Heart left ventricle (tissue), 16 donors: ENCODE results near the gene BSND. TPM values are rescaled to one million over a fixed set of nuclear protein-coding genes. Genes with fewer than 3 reads are reported as not detected.

ENCODE experiments used
- ATAC-seq, 4 donors: fragments of 200-7000 bp; cut with Tn5 transposase; one replicate each; pipeline ENCODE4 v1.9.1; 2020 to 2022; ENCODE audit warnings: moderate library complexity in 4 of 4, mild to moderate bottlenecking in 3 of 4, moderate number of reproducible peaks in 1 of 4
- DNase-seq, 5 donors: peaks; one replicate each; pipeline ENCODE4 v3.0.0-alpha.2; 2020
- H3K27ac ChIP-seq, 12 donors: fragments of 200-600 bp; sonication (generic) in 4 of 12; one replicate each; pipeline versions ENCODE4 v1.5.0 to v1.8.0; 2016 to 2022; ENCODE audit warnings: mild to moderate bottlenecking in 2 of 12
- H3K27me3 ChIP-seq, 9 donors: fragments of 200-600 bp; sonication (generic) in 2 of 9; one replicate each; pipeline versions ENCODE4 v1.5.1 to v1.8.0; 2016 to 2022; ENCODE audit warnings: mild to moderate bottlenecking in 3 of 9
- H3K36me3 ChIP-seq, 9 donors: fragments of 200-600 bp; sonication (generic) in 2 of 9; one replicate each; pipeline versions ENCODE4 v1.5.0 to v1.8.0; 2018 to 2022; ENCODE audit warnings: mild to moderate bottlenecking in 2 of 9
- H3K4me1 ChIP-seq, 12 donors: fragments of 200-600 bp; sonication (generic) in 4 of 12; one replicate each; pipeline versions ENCODE4 v1.5.0 to v1.8.0; 2016 to 2022; ENCODE audit warnings: mild to moderate bottlenecking in 3 of 12
- H3K4me3 ChIP-seq, 12 donors: fragments of 200-600 bp; sonication (generic) in 4 of 12; one replicate each; pipeline versions ENCODE4 v1.5.0 to v1.8.0; 2017 to 2022; ENCODE audit warnings: mild to moderate bottlenecking in 9 of 12, moderate library complexity in 4 of 12
- H3K9me3 ChIP-seq, 12 donors: fragments of 200-600 bp; sonication (generic) in 4 of 12; one replicate each; pipeline versions ENCODE4 v1.5.0 to v1.8.0; 2016 to 2022; ENCODE audit warnings: mild to moderate bottlenecking in 1 of 12
- POLR2A ChIP-seq, 2 donors: fragments of 450-650 bp; IDR thresholded peaks; one replicate each; pipeline ENCODE4 v1.6.1; 2017; ENCODE audit warnings: antibody characterized with exemption in 2 of 2, mild to moderate bottlenecking in 2 of 2, moderate library complexity in 2 of 2
- WGBS, 4 donors: extraction: QIAGEN DNeasy Blood & Tissue Kit in 2 of 4; methylation state at CpG; one replicate each; pipeline versions ENCODE4 v1.1.5 to v1.1.7; 2013 to 2018; 5-methylcytosine and 5-hydroxymethylcytosine counted together
- intact Hi-C, 10 donors: fragments of 100-400 bp; cut with DNase I; formaldehyde crosslinking; loops; one replicate each; pipeline versions ENCODE4 v1.11.1 to v1.14.2; 2022
- polyA plus RNA-seq, 2 donors: library from polyadenylated mRNA; stranded (reverse); fragments of 200-250 nt; gene quantifications; one replicate each; pipeline ENCODE4 v1.2.3, GENCODE V29; 2013
- total RNA-seq, 9 donors: library from RNA; depleted of rRNA in 2 of 9; stranded (reverse); fragments of >200 nt in 2 of 9; fragmentation: NEBNext Ultra II Directional in 3 of 9; extraction: Animal tissue kit (Norgen Biotek cat#: 25700) in 3 of 9; gene quantifications; one replicate each; pipeline versions ENCODE4 v1.1.0 to v1.2.4, GENCODE V29; 2016 to 2023
- TF ChIP-seq, protein P1 (sequence below), 12 donors: fragments of 200-600 bp; sonication (generic) in 4 of 12; IDR thresholded peaks; one replicate each; pipeline versions ENCODE4 v1.5.0 to v1.8.0; 2018 to 2022; ENCODE audit warnings: antibody characterized with exemption in 12 of 12, mild to moderate bottlenecking in 5 of 12
- donor health status: ischemic (EF 13 %, LVEDD 7.1; RV severe dilation, severe dysfunction).
- donor health status: healthy with polysubstance abuse.
- donor health status: DM: no; HTN: yes; CAD: no.
- donor health status: DM: no; HTN: no; CAD: no.
- donor health status: ischemic (EF 25% LVEDD 6.9; RV normal size, moderate dysfunction).
- donor health status: ischemic (EF 25% LVEDD 5.7; RV mildly dilated, moderate dysfunction).
- donor health status: healthy.
- donor health status: DM: yes; HTN: yes; CAD: no.
- donor health status: ischemic (EF 35%, LVEDD 5.7; RV mildly dilated, moderate dysfunction).
- donor health status: nonischemic (EF 11% LVEDD 7.7; RV severe dilation, severe dysfunction).
- donor health status: DM: yes; HTN: yes; CAD: no.
- donor health status: PGD.
- donor health status: ischemic (EF 29% LVEDD 5.4; RV normal size, mild dysfunction).
- donor health status: nonischemic (EF 23%, LVEDD 6.1; RV moderate dilation, normal function).

Gene BSND
- total and polyA plus RNA-seq, 11 donors = not detected

DNA sequence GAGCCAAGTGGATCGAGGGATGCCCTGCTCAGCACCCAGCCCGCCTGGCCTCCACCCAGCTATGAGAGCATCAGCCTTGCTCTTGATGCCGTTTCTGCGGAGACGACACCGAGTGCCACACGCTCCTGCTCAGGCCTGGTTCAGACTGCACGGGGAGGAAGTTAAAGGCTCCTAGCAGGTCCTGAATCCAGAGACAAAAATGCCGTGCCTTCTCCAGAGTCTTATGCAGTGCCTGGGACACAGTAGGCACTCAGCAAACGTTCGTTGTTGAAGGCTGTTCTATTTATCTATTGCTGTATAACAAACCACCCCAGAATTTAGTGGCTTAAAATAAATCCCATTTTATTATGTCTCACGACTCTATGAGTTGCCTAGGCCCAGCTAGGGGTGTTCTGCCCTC lies 6.8 kb upstream of the BSND start:
- WGBS, 4 donors = 67 to 81% (median 72%) methylated on average over 6 to 12 of the region's 12 CpGs
- intact Hi-C loops = no loop called here
- no peak for ATAC-seq
- Histone ChIP-seq H3K27me3 (peaks cover 2 to 17% (median 12%) of the 10 kb centered on the region in 9 donors), H3K27ac (no peak overlapping the region), H3K9me3 (no peaks in the 10 kb centered on the region), H3K36me3 (no peaks in the 10 kb centered on the region), H3K4me3 (no peak overlapping the region), H3K4me1 (peaks cover 0 to 13% (median 3%) of the 10 kb centered on the region in 12 donors)
- no peak for TF ChIP-seq POLR2A (IDR thresholded peaks at IDR 0.05)
- TF ChIP-seq, protein P1, sequence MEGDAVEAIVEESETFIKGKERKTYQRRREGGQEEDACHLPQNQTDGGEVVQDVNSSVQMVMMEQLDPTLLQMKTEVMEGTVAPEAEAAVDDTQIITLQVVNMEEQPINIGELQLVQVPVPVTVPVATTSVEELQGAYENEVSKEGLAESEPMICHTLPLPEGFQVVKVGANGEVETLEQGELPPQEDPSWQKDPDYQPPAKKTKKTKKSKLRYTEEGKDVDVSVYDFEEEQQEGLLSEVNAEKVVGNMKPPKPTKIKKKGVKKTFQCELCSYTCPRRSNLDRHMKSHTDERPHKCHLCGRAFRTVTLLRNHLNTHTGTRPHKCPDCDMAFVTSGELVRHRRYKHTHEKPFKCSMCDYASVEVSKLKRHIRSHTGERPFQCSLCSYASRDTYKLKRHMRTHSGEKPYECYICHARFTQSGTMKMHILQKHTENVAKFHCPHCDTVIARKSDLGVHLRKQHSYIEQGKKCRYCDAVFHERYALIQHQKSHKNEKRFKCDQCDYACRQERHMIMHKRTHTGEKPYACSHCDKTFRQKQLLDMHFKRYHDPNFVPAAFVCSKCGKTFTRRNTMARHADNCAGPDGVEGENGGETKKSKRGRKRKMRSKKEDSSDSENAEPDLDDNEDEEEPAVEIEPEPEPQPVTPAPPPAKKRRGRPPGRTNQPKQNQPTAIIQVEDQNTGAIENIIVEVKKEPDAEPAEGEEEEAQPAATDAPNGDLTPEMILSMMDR (IDR thresholded peaks at IDR 0.05) = no peak
- no peak for DNase-seq

DNA sequence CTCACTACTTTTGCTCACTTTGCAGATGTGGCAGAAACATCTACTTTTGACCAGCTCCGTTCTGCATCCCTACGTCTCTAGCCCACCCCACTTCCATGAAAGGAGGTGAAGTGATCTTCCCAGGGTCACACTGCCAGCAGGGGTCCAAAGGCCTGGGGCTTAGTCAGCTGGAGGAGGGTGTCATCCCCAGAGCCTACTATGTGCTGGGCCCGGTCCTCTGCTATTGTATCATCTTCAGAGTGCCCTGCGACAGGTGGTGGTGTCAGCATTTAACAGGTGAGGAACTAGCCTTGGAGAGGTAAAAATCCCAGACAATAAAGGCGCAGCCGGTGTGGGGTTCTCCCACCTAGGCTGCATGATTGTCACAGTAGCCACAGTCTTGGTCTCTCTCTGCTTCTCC lies 5.6 kb upstream of the BSND start:
- H3K27ac ChIP-seq = no peak overlapping the region

DNA sequence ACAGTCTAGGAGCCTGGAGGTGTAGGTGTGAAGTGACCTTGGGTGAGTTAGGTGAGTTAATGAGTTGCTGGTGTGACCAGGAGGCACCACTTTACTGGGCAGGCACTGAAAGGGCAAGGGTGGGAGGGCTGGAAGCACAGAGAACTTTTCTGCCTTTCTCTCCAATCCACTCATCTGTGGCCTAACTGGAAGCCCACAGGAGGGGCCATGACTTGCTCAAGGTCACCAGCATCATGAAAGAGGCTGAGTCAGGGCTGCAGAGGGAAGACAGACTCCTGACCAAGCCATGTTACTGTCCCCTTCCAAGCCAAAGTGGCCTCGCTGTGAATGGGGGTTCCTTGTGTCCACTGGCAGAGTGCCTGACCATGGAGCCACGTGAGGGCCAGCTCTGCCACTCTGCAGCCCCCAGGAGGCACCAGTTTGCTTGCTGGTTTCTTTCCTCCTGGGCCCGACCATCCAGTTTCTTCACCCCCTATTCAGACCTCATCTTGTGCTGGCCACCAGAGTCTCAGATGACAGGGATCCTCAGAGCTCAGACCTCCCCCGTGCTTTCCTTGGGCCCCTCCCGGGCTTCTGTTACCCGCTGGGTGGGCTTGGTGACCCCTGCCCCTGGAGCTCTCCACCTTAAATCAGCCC lies 4.3 kb upstream of the BSND start:
- intact Hi-C loops = loop anchor here in 1 of 10 donors (2.0 kb wide), 1 partner anchor 44 kb away; no protein-coding TSS in a partner anchor
- no peaks in the 10 kb centered on the region for H3K36me3 ChIP-seq
- peaks cover 0 to 15% (median 4%) of the 10 kb centered on the region in 12 donors for H3K4me1 ChIP-seq
- no peaks in the 10 kb centered on the region for H3K9me3 ChIP-seq
- H3K4me3 ChIP-seq = no peak overlapping the region
- H3K27ac ChIP-seq = no peak overlapping the region
- TF ChIP-seq POLR2A (IDR thresholded peaks at IDR 0.05) = no peak
- TF ChIP-seq, protein P1 (IDR thresholded peaks at IDR 0.05) = no peak
- 69 to 85% (median 76%) methylated on average over 5 to 6 of the region's 6 CpGs for WGBS, 4 donors
- no peak for ATAC-seq
- H3K27me3 ChIP-seq = peaks cover 5 to 39% (median 27%) of the 10 kb centered on the region in 9 donors
- DNase-seq = no peak

More for the DNA sequence above, 5.6 kb upstream of the BSND start:
- H3K9me3 ChIP-seq = no peaks in the 10 kb centered on the region
- no peak overlapping the region for H3K4me3 ChIP-seq
- no peaks in the 10 kb centered on the region for H3K36me3 ChIP-seq
- 93 to 97% (median 95%) methylated on average over 6 of the region's 6 CpGs for WGBS, 4 donors
- ATAC-seq = no peak
- no peak for DNase-seq
- peaks cover 0 to 15% (median 4%) of the 10 kb centered on the region in 12 donors for H3K4me1 ChIP-seq
- peaks cover 5 to 29% (median 23%) of the 10 kb centered on the region in 9 donors for H3K27me3 ChIP-seq
- intact Hi-C loops = no loop called here
- no peak for TF ChIP-seq POLR2A (IDR thresholded peaks at IDR 0.05)
- TF ChIP-seq, protein P1 (IDR thresholded peaks at IDR 0.05) = no peak

DNA sequence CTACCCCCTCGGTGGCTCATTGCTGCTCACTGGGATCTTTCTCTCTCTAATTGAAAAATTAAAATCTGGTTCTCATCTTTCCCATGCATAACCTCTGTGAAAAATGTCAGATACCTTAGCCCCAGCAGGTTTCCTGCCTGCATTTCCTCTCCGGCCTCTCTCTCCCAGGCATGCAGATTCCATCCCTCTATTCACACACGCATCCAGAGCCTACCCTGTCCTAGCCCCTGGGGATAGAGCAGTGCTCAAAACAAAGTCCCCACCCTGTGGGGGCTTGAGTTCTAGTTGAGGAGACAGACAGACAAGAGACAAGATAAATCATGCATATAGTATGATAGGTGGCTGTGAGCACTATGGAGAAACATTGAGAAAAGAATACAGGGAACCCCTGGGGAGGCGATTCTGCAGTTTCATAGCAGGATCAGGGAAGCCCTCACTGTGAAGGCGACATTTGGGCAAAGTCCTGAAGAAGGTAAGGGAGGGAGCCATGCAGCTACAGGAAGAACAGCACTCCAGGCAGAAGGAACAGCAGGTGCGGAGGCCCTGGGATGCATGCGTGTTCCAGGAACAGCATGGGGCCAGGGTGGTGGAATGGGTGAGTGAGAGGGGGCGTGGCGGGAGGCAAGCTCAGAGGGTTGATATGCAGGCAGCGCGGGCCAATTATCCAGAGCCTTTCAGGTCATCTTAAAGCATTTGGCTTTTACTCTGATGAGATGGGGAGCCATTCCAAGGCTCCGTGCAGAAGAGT lies 3.5 kb upstream of the BSND start:
- no peak for TF ChIP-seq POLR2A (IDR thresholded peaks at IDR 0.05)
- TF ChIP-seq, protein P1 (IDR thresholded peaks at IDR 0.05) = no peak
- Histone ChIP-seq H3K4me3 (no peak overlapping the region), H3K36me3 (no peaks in the 10 kb centered on the region), H3K4me1 (peaks cover 0 to 13% (median 3%) of the 10 kb centered on the region in 12 donors), H3K27ac (no peak overlapping the region), H3K9me3 (no peaks in the 10 kb centered on the region), H3K27me3 (peaks cover 5 to 46% (median 27%) of the 10 kb centered on the region in 9 donors)
- intact Hi-C loops = loop anchor here in 1 of 10 donors (2.0 kb wide), 1 partner anchor 44 kb away; no protein-coding TSS in a partner anchor
- DNase-seq = no peak
- WGBS, 4 donors = 54 to 78% (median 72%) methylated on average over 12 of the region's 12 CpGs
- ATAC-seq = no peak
